Activated B cell treated with CpG ODN at 0.5 μM for 24 hours (primary cell): Measurements from ENCODE around the gene MYO1H. TPM values are rescaled to one million over a fixed set of nuclear protein-coding genes. Genes with fewer than 3 reads are reported as not detected.

Experiments used
- ATAC-seq: fragments of 200-7000 bp; cut with Tn5 transposase; one replicate; pipeline ENCODE4 v1.10.0; 2021; ENCODE audit warnings: low read depth, mild to moderate bottlenecking, moderate library complexity
- CTCF ChIA-PET: fragments of 350-600 bp; sonication (Branson Sonifier 250); formaldehyde crosslinking; loops from one replicate; lab custom pipeline; 2021; ENCODE audit warnings: antibody characterized with exemption; lab: Charles Lee
- POLR2A ChIA-PET: fragments of 350-600 bp; sonication (Branson Sonifier 250); formaldehyde crosslinking; loops from one replicate; lab custom pipeline; 2021; ENCODE audit warnings: antibody characterized with exemption; lab: Charles Lee
- DNase-seq: peaks from one replicate; pipeline ENCODE4 v3.0.0; 2022
- H3K27ac Mint-ChIP-seq: one replicate; pipeline ENCODE4 v1.8.0; 2020; ENCODE audit warnings: mixed read lengths
- H3K27me3 Mint-ChIP-seq: one replicate; pipeline ENCODE4 v1.8.0; 2021; ENCODE audit warnings: mixed read lengths
- H3K36me3 Mint-ChIP-seq: one replicate; pipeline ENCODE4 v1.8.0; 2021; ENCODE audit warnings: low read depth, mixed read lengths
- H3K4me1 Mint-ChIP-seq: one replicate; pipeline ENCODE4 v1.8.0; 2021; ENCODE audit warnings: mixed read lengths
- H3K4me3 Mint-ChIP-seq: one replicate; pipeline ENCODE4 v1.8.0; 2020; ENCODE audit warnings: mild to moderate bottlenecking, mixed read lengths
- H3K9me3 Mint-ChIP-seq: one replicate; pipeline ENCODE4 v1.8.0; 2020; ENCODE audit warnings: mixed read lengths
- CTCF ChIP-seq: fragments of 200-600 bp; IDR thresholded peaks from one replicate; pipeline ENCODE4 v1.8.0; 2022; ENCODE audit warnings: antibody characterized with exemption, mild to moderate bottlenecking
- intact Hi-C: fragments of 100-400 bp; cut with micrococcal nuclease; formaldehyde crosslinking; loops from one replicate; pipeline ENCODE4 v1.15.1; 2024
- total RNA-seq: library from RNA; stranded (reverse); gene quantifications from 2 replicates; pipeline ENCODE4 v1.2.3, GENCODE V29; 2022

Gene MYO1H
- total RNA-seq, 1 donor from 2014 or later, result not detected

- Mint-ChIP-seq H3K27me3 (peaks cover 21% of the 10 kb centered on the region), H3K4me1 (no peaks in the 10 kb centered on the region), H3K36me3 (no peaks in the 10 kb centered on the region), H3K4me3 (no peak overlapping the region), H3K27ac (no peak overlapping the region), H3K9me3 (no peaks in the 10 kb centered on the region)
- ATAC-seq, result no peak
- ChIA-PET POLR2A (no interaction called here), CTCF (no interaction called here)
- intact Hi-C loops, result no loop called here
- TF ChIP-seq CTCF, result no peak
- no peak for DNase-seq
Measured at GRCh38 chr12:109358154-109358869, 10.6 kb downstream of the MYO1H start.

GRCh38 chr12:109359131-109359690, 11.5 kb downstream of the MYO1H start:
- ChIA-PET POLR2A (no interaction called here), CTCF (no interaction called here)
- Mint-ChIP-seq H3K4me1 (no peaks in the 10 kb centered on the region), H3K36me3 (no peaks in the 10 kb centered on the region), H3K27me3 (peaks cover 21% of the 10 kb centered on the region), H3K4me3 (no peak overlapping the region), H3K27ac (no peak overlapping the region), H3K9me3 (no peaks in the 10 kb centered on the region)
- TF ChIP-seq CTCF, result no peak
- intact Hi-C loops, result no loop called here
- DNase-seq (no peak), ATAC-seq (no peak)

- no peak for TF ChIP-seq CTCF
- intact Hi-C loops, result no loop called here
- CTCF ChIA-PET, result no interaction called here
Measured at GRCh38 chr12:109369831-109370230, 22.1 kb downstream of the MYO1H start.

GRCh38 chr12:109377139-109377685, 29.5 kb downstream of the MYO1H start:
- Mint-ChIP-seq H3K4me3 (no peak overlapping the region), H3K27me3 (peaks cover 24% of the 10 kb centered on the region), H3K9me3 (no peaks in the 10 kb centered on the region), H3K4me1 (no peaks in the 10 kb centered on the region), H3K36me3 (no peaks in the 10 kb centered on the region), H3K27ac (no peak overlapping the region)
- no peak for ATAC-seq
- ChIA-PET POLR2A (no interaction called here), CTCF (no interaction called here)
- DNase-seq, result no peak
- intact Hi-C loops, result no loop called here
- TF ChIP-seq CTCF, result no peak

More at GRCh38 chr12:109369831-109370230, 22.1 kb downstream of the MYO1H start:
- Mint-ChIP-seq H3K4me1 (no peaks in the 10 kb centered on the region), H3K27ac (no peak overlapping the region), H3K4me3 (no peak overlapping the region), H3K36me3 (no peaks in the 10 kb centered on the region), H3K9me3 (no peaks in the 10 kb centered on the region), H3K27me3 (peaks cover 15% of the 10 kb centered on the region)
- no peak for ATAC-seq
- DNase-seq, result no peak
- POLR2A ChIA-PET, result no interaction called here

- no peak for TF ChIP-seq CTCF
- ATAC-seq (no peak), DNase-seq (no peak)
- H3K9me3 Mint-ChIP-seq, result no peaks in the 10 kb centered on the region
- no peak overlapping the region for H3K27ac Mint-ChIP-seq
- H3K4me3 Mint-ChIP-seq, result no peak overlapping the region
- intact Hi-C loops, result no loop called here
- no peaks in the 10 kb centered on the region for H3K4me1 Mint-ChIP-seq
- H3K27me3 Mint-ChIP-seq, result peaks cover 24% of the 10 kb centered on the region
- H3K36me3 Mint-ChIP-seq, result no peaks in the 10 kb centered on the region
- CTCF ChIA-PET, result no interaction called here
- POLR2A ChIA-PET, result no interaction called here
Measured at GRCh38 chr12:109378569-109378968, 30.9 kb downstream of the MYO1H start.
